Breast epithelium (tissue), 3 donors: Measurements from ENCODE around the gene ANXA4.

Experiments
- CTCF ChIP-seq, 3 donors: fragments of 450-650 bp; IDR thresholded peaks; one replicate each; pipeline ENCODE4 v1.5.1; 2016 to 2017; ENCODE audit warnings: antibody characterized with exemption in 3 of 3, mild to moderate bottlenecking in 3 of 3, moderate library complexity in 3 of 3
- POLR2A ChIP-seq: fragments of 450-650 bp; IDR thresholded peaks from one replicate; pipeline ENCODE4 v1.6.1; 2016; ENCODE audit warnings: antibody characterized with exemption, mild to moderate bottlenecking, moderate library complexity
- POLR2AphosphoS5 ChIP-seq, 3 donors: sonication (generic); formaldehyde crosslinking; IDR thresholded peaks; one replicate each; pipeline ENCODE4 v1.6.1; 2017; ENCODE audit warnings: antibody characterized with exemption in 3 of 3

GRCh38 chr2:69703189-69703588 lies 38.7 kb upstream of the ANXA4 start:
- no peak for TF ChIP-seq CTCF (IDR thresholded peaks at IDR 0.05)
- TF ChIP-seq POLR2AphosphoS5 (IDR thresholded peaks at IDR 0.05): no peak
- TF ChIP-seq POLR2A: no peak
